ENCODE results near the gene NOX5. TPM values are rescaled to one million over a fixed set of nuclear protein-coding genes. Genes with fewer than 3 reads are reported as not detected.

The NOX5 gene
- total RNA-seq, 1 donor from 2014 or later = 0.74 TPM

GRCh38 chr15:69081310-69082004, 67.0 kb downstream of the NOX5 start:
- DNase-seq (ENCODE audit: extremely low spot score in 2 of 2) = no peak
- intact Hi-C loops (cut with DNase I) = loop anchor here (5.0 kb wide), 1 partner anchor 81 kb away; the partner anchor contains the start of gene GLCE
- Histone ChIP-seq H3K36me3 (no peaks in the 10 kb centered on the region), H3K9me3 (no peaks in the 10 kb centered on the region), H3K27ac (peak overlapping the region; percentile 43), H3K4me1 (peaks cover 23% of the 10 kb centered on the region), H3K27me3 (no peaks in the 10 kb centered on the region), H3K4me3 (no peak overlapping the region)
- TF ChIP-seq CTCF (IDR thresholded peaks at IDR 0.05) (no peak), POLR2A (IDR thresholded peaks at IDR 0.05) (no peak), POLR2AphosphoS5 (IDR thresholded peaks at IDR 0.05; ENCODE audit: insufficient read depth in 1 of 2, low read depth in 1 of 2) (no peak)

GRCh38 chr15:69082021-69082502, 67.6 kb downstream of the NOX5 start:
- peaks cover 23% of the 10 kb centered on the region for H3K4me1 ChIP-seq
- peak overlapping the region; percentile 43 for H3K27ac ChIP-seq
- no peak for DNase-seq (ENCODE audit: extremely low spot score in 2 of 2)
- H3K27me3 ChIP-seq = no peaks in the 10 kb centered on the region
- no peaks in the 10 kb centered on the region for H3K36me3 ChIP-seq
- TF ChIP-seq POLR2A (IDR thresholded peaks at IDR 0.05) = no peak
- no peak for TF ChIP-seq CTCF (IDR thresholded peaks at IDR 0.05)
- TF ChIP-seq POLR2AphosphoS5 (IDR thresholded peaks at IDR 0.05; ENCODE audit: insufficient read depth in 1 of 2, low read depth in 1 of 2) = no peak
- H3K4me3 ChIP-seq = no peak overlapping the region
- intact Hi-C loops (cut with DNase I) = loop anchor here (5.0 kb wide), 1 partner anchor 80 kb away; the partner anchor contains the start of gene GLCE
- H3K9me3 ChIP-seq = no peaks in the 10 kb centered on the region

- no peaks in the 10 kb centered on the region for H3K27me3 ChIP-seq
- no peak overlapping the region for H3K4me3 ChIP-seq
- H3K36me3 ChIP-seq = no peaks in the 10 kb centered on the region
- peak overlapping the region; percentile 43 for H3K27ac ChIP-seq
- no peaks in the 10 kb centered on the region for H3K9me3 ChIP-seq
- DNase-seq (ENCODE audit: extremely low spot score in 2 of 2) = no peak
- peaks cover 23% of the 10 kb centered on the region for H3K4me1 ChIP-seq
- intact Hi-C loops (cut with DNase I) = loop anchor here (5.0 kb wide), 1 partner anchor 80 kb away; the partner anchor contains the start of gene GLCE
- TF ChIP-seq POLR2A (IDR thresholded peaks at IDR 0.05) (no peak), POLR2AphosphoS5 (IDR thresholded peaks at IDR 0.05; ENCODE audit: insufficient read depth in 1 of 2, low read depth in 1 of 2) (no peak)
These were observed 68.1 kb downstream of the NOX5 start for GRCh38 chr15:69082554-69082953.

- no peak for TF ChIP-seq POLR2AphosphoS5 (IDR thresholded peaks at IDR 0.05; ENCODE audit: insufficient read depth in 1 of 2, low read depth in 1 of 2)
- TF ChIP-seq POLR2A (IDR thresholded peaks at IDR 0.05) = no peak
- TF ChIP-seq CTCF (IDR thresholded peaks at IDR 0.05) = no peak
- DNase-seq (ENCODE audit: extremely low spot score in 2 of 2) = no peak
- intact Hi-C loops (cut with DNase I) = loop anchor here (5.0 kb wide), 1 partner anchor 78 kb away; the partner anchor contains the start of gene GLCE
- H3K36me3 ChIP-seq = no peaks in the 10 kb centered on the region
- peaks cover 23% of the 10 kb centered on the region for H3K4me1 ChIP-seq
- H3K27me3 ChIP-seq = no peaks in the 10 kb centered on the region
- H3K27ac ChIP-seq = no peak overlapping the region
- no peaks in the 10 kb centered on the region for H3K9me3 ChIP-seq
- H3K4me3 ChIP-seq = no peak overlapping the region
These were observed 70.0 kb downstream of the NOX5 start for GRCh38 chr15:69084404-69085030.

GRCh38 chr15:69085325-69086081, 71.0 kb downstream of the NOX5 start:
- TF ChIP-seq CTCF (IDR thresholded peaks at IDR 0.05) (no peak), POLR2AphosphoS5 (IDR thresholded peaks at IDR 0.05; ENCODE audit: insufficient read depth in 1 of 2, low read depth in 1 of 2) (no peak), POLR2A (IDR thresholded peaks at IDR 0.05) (no peak)
- no peak overlapping the region for H3K4me3 ChIP-seq
- no peak overlapping the region for H3K27ac ChIP-seq
- DNase-seq (ENCODE audit: extremely low spot score in 2 of 2) = no peak
- H3K4me1 ChIP-seq = peaks cover 22% of the 10 kb centered on the region
- no peaks in the 10 kb centered on the region for H3K27me3 ChIP-seq
- intact Hi-C loops (cut with DNase I) = no loop called here
- H3K9me3 ChIP-seq = no peaks in the 10 kb centered on the region
- no peaks in the 10 kb centered on the region for H3K36me3 ChIP-seq

All from vagina (tissue), 2 donors.